HG02623 (cell line): ENCODE data around the gene CLRN3.

Experiments used
- ATAC-seq: cut with Tn5 transposase; IDR thresholded peaks from one replicate; pipeline ENCODE4 v1.9.1; 2021; ENCODE audit warnings: moderate library complexity; ENCODE audit not compliant: unreplicated experiment

Gene CLRN3

GRCh38 chr10:127892743-127893142 lies at the start of gene CLRN3:
TSS of gene CLRN3 (minus strand) at chr10:127892941. CDS start at chr10:127892784, 157 bp downstream.
- no peak for ATAC-seq

- no peak for ATAC-seq
These were observed 48.3 kb upstream of the CLRN3 start for GRCh38 chr10:127940866-127941640.

- ATAC-seq: no peak
These were observed 47.1 kb upstream of the CLRN3 start for GRCh38 chr10:127939786-127940330.

- ATAC-seq: no peak
These were observed 45.2 kb upstream of the CLRN3 start for GRCh38 chr10:127937915-127938463.

- ATAC-seq: no peak
These were observed 44.3 kb upstream of the CLRN3 start for GRCh38 chr10:127937069-127937468.

GRCh38 chr10:127935071-127935561 lies 42.4 kb upstream of the CLRN3 start:
- no peak for ATAC-seq

GRCh38 chr10:127934383-127934782 lies 41.6 kb upstream of the CLRN3 start:
- ATAC-seq: no peak

GRCh38 chr10:127933271-127933670 lies 40.5 kb upstream of the CLRN3 start:
- no peak for ATAC-seq

GRCh38 chr10:127932521-127933270 lies 40.0 kb upstream of the CLRN3 start:
- ATAC-seq: no peak

- no peak for ATAC-seq
These were observed 35.5 kb upstream of the CLRN3 start for GRCh38 chr10:127928021-127928806.

- ATAC-seq: no peak
These were observed 33.7 kb upstream of the CLRN3 start for GRCh38 chr10:127926455-127926854.

GRCh38 chr10:127925471-127926207 lies 32.9 kb upstream of the CLRN3 start:
- ATAC-seq: no peak

- ATAC-seq: no peak
These were observed 30.9 kb upstream of the CLRN3 start for GRCh38 chr10:127923646-127924045.

GRCh38 chr10:127922675-127923366 lies 30.1 kb upstream of the CLRN3 start:
- ATAC-seq: no peak

GRCh38 chr10:127922206-127922605 lies 29.5 kb upstream of the CLRN3 start:
- no peak for ATAC-seq

GRCh38 chr10:127921753-127922145 lies 29.0 kb upstream of the CLRN3 start:
- ATAC-seq: no peak

- no peak for ATAC-seq
These were observed 28.5 kb upstream of the CLRN3 start for GRCh38 chr10:127921075-127921752.

GRCh38 chr10:127920306-127921074 lies 27.7 kb upstream of the CLRN3 start:
- no peak for ATAC-seq
